Liver (tissue), 9 donors: Measurements from ENCODE around the gene ABCB4. TPM values are rescaled to one million over a fixed set of nuclear protein-coding genes. Genes with fewer than 3 reads are reported as not detected.

ENCODE experiments used
- DNase-seq: peaks from one replicate; pipeline ENCODE4 v3.0.0-alpha.2; 2017; ENCODE audit warnings: low spot score
- H3K27ac ChIP-seq, 2 donors: one replicate each; pipeline ENCODE4 v1.7.0; 2013; ENCODE audit warnings: inconsistent platforms in 2 of 2, low read length in 2 of 2, control low read depth in 1 of 2, low read depth in 1 of 2, mild to moderate bottlenecking in 1 of 2
- H3K27me3 ChIP-seq, 4 donors: one replicate each; pipeline versions ENCODE4 v1.6.1 to v1.7.0; 2013; ENCODE audit warnings: low read length in 3 of 4, inconsistent platforms in 1 of 4, mild to moderate bottlenecking in 1 of 4, moderate library complexity in 1 of 4; ENCODE audit not compliant: control insufficient read depth in 4 of 4, insufficient read depth in 4 of 4
- H3K36me3 ChIP-seq, 4 donors: one replicate each; pipeline versions ENCODE4 v1.6.1 to v1.7.0; 2013; ENCODE audit warnings: low read length in 3 of 4, mild to moderate bottlenecking in 3 of 4, low read depth in 1 of 4, moderate library complexity in 1 of 4; ENCODE audit not compliant: control insufficient read depth in 4 of 4, insufficient read depth in 3 of 4
- H3K4me1 ChIP-seq, 4 donors: one replicate each; pipeline versions ENCODE4 v1.6.1 to v1.7.0; 2013; ENCODE audit warnings: low read length in 3 of 4, mild to moderate bottlenecking in 3 of 4, moderate library complexity in 1 of 4; ENCODE audit not compliant: control insufficient read depth in 4 of 4, insufficient read depth in 4 of 4
- H3K4me3 ChIP-seq, 3 donors: one replicate each; pipeline versions ENCODE4 v1.6.1 to v1.7.0; 2013; ENCODE audit warnings: low read length in 3 of 3, control low read depth in 1 of 3, low read depth in 1 of 3, mild to moderate bottlenecking in 1 of 3
- H3K9ac ChIP-seq, 2 donors: one replicate each; pipeline ENCODE4 v1.7.0; 2013; ENCODE audit warnings: low read length in 2 of 2, mild to moderate bottlenecking in 2 of 2, moderate library complexity in 2 of 2, control low read depth in 1 of 2, low read depth in 1 of 2
- H3K9me3 ChIP-seq, 4 donors: one replicate each; pipeline versions ENCODE4 v1.6.1 to v1.7.0; 2013; ENCODE audit warnings: low read length in 3 of 4; ENCODE audit not compliant: control insufficient read depth in 4 of 4
- ATF3 ChIP-seq: IDR thresholded peaks from 2 replicates; pipeline ENCODE4 v1.6.1; 2016; ENCODE audit warnings: antibody characterized with exemption
- EGR1 ChIP-seq, 2 donors: IDR thresholded peaks; 2 replicates each; pipeline ENCODE4 v1.6.1; 2016 to 2018; ENCODE audit warnings: antibody characterized with exemption in 2 of 2, low read depth in 2 of 2
- FOXA1 ChIP-seq: IDR thresholded peaks from 2 replicates; pipeline ENCODE4 v1.6.1; 2016; ENCODE audit warnings: antibody characterized with exemption
- FOXA2 ChIP-seq: IDR thresholded peaks from 2 replicates; pipeline ENCODE4 v1.6.1; 2016; ENCODE audit warnings: antibody characterized with exemption
- GABPA ChIP-seq, 2 donors: IDR thresholded peaks in 1 of 2; conservative IDR thresholded peaks in 1 of 2; 2 replicates each; pipeline ENCODE4 v1.6.1; 2016; ENCODE audit warnings: antibody characterized with exemption in 2 of 2, mild to moderate bottlenecking in 1 of 2, moderate library complexity in 1 of 2
- HNF4A ChIP-seq, 2 donors: conservative IDR thresholded peaks; 2 replicates each; pipeline ENCODE4 v1.6.1; 2016; ENCODE audit warnings: antibody characterized with exemption in 2 of 2, mild to moderate bottlenecking in 2 of 2
- HNF4G ChIP-seq: IDR thresholded peaks from 2 replicates; pipeline ENCODE4 v1.6.1; 2016; ENCODE audit warnings: antibody characterized with exemption
- JUND ChIP-seq, 2 donors: IDR thresholded peaks; 2 replicates each; pipeline ENCODE4 v1.6.1; 2016; ENCODE audit warnings: antibody characterized with exemption in 2 of 2
- RAD21 ChIP-seq, 2 donors: IDR thresholded peaks; 2 replicates each; pipeline ENCODE4 v1.6.1; 2016; ENCODE audit warnings: antibody characterized with exemption in 2 of 2, mild to moderate bottlenecking in 2 of 2
- RXRA ChIP-seq, 2 donors: IDR thresholded peaks; 2 replicates each; pipeline ENCODE4 v1.6.1; 2017 to 2018; ENCODE audit warnings: antibody characterized with exemption in 2 of 2, mild to moderate bottlenecking in 1 of 2
- SP1 ChIP-seq: IDR thresholded peaks from 2 replicates; pipeline ENCODE4 v1.6.1; 2018; ENCODE audit warnings: antibody characterized with exemption, mild to moderate bottlenecking
- YY1 ChIP-seq: IDR thresholded peaks from 2 replicates; pipeline ENCODE4 v1.6.1; 2016; ENCODE audit warnings: antibody characterized with exemption, mild to moderate bottlenecking
- ZBTB33 ChIP-seq: IDR thresholded peaks from 2 replicates; pipeline ENCODE4 v1.6.1; 2016; ENCODE audit warnings: antibody characterized with exemption
- WGBS: extraction: QIAGEN DNeasy Blood & Tissue Kit; methylation state at CpG from one replicate; pipeline ENCODE4 v1.1.7; 2013; 5-methylcytosine and 5-hydroxymethylcytosine counted together
- polyA plus RNA-seq, 2 donors: library from polyadenylated mRNA; stranded (reverse) in 1 of 2; unstranded in 1 of 2; fragments of 200-250 nt in 1 of 2; fragments of >200 nt in 1 of 2; fragmentation: Nextera tagmentation in 1 of 2; extraction: Ambion mirVana in 1 of 2; gene quantifications; one replicate each; pipeline versions ENCODE4 v1.2.1 to v1.2.3, GENCODE V29; 2013 to 2015
- total RNA-seq, 2 donors: library from RNA; depleted of rRNA; stranded (reverse); fragments of >200 nt; gene quantifications; one replicate each; pipeline ENCODE4 v1.2.3, GENCODE V29; 2014
- TF ChIP-seq, protein P1 (sequence below): IDR thresholded peaks from 2 replicates; pipeline ENCODE4 v1.6.1; 2016; ENCODE audit warnings: antibody characterized with exemption, mild to moderate bottlenecking
- TF ChIP-seq, protein P2 (sequence below): fragments of 150-350 bp; IDR thresholded peaks from 2 replicates; pipeline ENCODE4 v1.5.1; 2017; ENCODE audit warnings: improper control_type of control experiment, low read depth, low read length; ENCODE audit not compliant: missing input control
- donor health status: healthy.
- donor health status: healthy.
- donor health status: healthy.
- donor health status: healthy.
- donor health status: healthy.

The ABCB4 gene
- total and polyA plus RNA-seq, 4 donors: 6.7 to 409 (median 77.6) TPM

GRCh38 chr7:87494454-87494853 is 19.0 kb upstream of the ABCB4 start:
- DNase-seq: no peak
- H3K9me3 ChIP-seq: no peaks in the 10 kb centered on the region
- H3K36me3 ChIP-seq: no peaks in the 10 kb centered on the region
- H3K9ac ChIP-seq: no peak overlapping the region
- peaks cover 17 to 38% (median 28%) of the 10 kb centered on the region in 4 donors for H3K4me1 ChIP-seq
- TF ChIP-seq JUND (IDR thresholded peaks at IDR 0.05): no peak
- TF ChIP-seq, protein P1, sequence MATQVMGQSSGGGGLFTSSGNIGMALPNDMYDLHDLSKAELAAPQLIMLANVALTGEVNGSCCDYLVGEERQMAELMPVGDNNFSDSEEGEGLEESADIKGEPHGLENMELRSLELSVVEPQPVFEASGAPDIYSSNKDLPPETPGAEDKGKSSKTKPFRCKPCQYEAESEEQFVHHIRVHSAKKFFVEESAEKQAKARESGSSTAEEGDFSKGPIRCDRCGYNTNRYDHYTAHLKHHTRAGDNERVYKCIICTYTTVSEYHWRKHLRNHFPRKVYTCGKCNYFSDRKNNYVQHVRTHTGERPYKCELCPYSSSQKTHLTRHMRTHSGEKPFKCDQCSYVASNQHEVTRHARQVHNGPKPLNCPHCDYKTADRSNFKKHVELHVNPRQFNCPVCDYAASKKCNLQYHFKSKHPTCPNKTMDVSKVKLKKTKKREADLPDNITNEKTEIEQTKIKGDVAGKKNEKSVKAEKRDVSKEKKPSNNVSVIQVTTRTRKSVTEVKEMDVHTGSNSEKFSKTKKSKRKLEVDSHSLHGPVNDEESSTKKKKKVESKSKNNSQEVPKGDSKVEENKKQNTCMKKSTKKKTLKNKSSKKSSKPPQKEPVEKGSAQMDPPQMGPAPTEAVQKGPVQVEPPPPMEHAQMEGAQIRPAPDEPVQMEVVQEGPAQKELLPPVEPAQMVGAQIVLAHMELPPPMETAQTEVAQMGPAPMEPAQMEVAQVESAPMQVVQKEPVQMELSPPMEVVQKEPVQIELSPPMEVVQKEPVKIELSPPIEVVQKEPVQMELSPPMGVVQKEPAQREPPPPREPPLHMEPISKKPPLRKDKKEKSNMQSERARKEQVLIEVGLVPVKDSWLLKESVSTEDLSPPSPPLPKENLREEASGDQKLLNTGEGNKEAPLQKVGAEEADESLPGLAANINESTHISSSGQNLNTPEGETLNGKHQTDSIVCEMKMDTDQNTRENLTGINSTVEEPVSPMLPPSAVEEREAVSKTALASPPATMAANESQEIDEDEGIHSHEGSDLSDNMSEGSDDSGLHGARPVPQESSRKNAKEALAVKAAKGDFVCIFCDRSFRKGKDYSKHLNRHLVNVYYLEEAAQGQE: no peak
- TF ChIP-seq SP1: no peak
- TF ChIP-seq ATF3: no peak
- no peak for TF ChIP-seq ZBTB33
- TF ChIP-seq GABPA (IDR thresholded peaks at IDR 0.05 in 1 of 2, conservative IDR thresholded peaks at IDR 0.05 in 1 of 2): no peak
- no peak for TF ChIP-seq FOXA2
- TF ChIP-seq RAD21 (IDR thresholded peaks at IDR 0.05): no peak
- no peak for TF ChIP-seq YY1
- TF ChIP-seq, protein P2, sequence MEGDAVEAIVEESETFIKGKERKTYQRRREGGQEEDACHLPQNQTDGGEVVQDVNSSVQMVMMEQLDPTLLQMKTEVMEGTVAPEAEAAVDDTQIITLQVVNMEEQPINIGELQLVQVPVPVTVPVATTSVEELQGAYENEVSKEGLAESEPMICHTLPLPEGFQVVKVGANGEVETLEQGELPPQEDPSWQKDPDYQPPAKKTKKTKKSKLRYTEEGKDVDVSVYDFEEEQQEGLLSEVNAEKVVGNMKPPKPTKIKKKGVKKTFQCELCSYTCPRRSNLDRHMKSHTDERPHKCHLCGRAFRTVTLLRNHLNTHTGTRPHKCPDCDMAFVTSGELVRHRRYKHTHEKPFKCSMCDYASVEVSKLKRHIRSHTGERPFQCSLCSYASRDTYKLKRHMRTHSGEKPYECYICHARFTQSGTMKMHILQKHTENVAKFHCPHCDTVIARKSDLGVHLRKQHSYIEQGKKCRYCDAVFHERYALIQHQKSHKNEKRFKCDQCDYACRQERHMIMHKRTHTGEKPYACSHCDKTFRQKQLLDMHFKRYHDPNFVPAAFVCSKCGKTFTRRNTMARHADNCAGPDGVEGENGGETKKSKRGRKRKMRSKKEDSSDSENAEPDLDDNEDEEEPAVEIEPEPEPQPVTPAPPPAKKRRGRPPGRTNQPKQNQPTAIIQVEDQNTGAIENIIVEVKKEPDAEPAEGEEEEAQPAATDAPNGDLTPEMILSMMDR: no peak
- TF ChIP-seq EGR1 (IDR thresholded peaks at IDR 0.05; ENCODE audit: low read depth in 2 of 2): no peak
- TF ChIP-seq HNF4G: no peak
- TF ChIP-seq FOXA1: no peak
- no peak for TF ChIP-seq RXRA (IDR thresholded peaks at IDR 0.05)
- H3K27ac ChIP-seq: no peak overlapping the region
- H3K27me3 ChIP-seq: no peaks in the 10 kb centered on the region
- no peak overlapping the region for H3K4me3 ChIP-seq
- 96% methylated on average over 1 of the region's 1 CpG for WGBS

- no peak overlapping the region for H3K27ac ChIP-seq
- peaks cover 1 to 33% (median 13%) of the 10 kb centered on the region in 4 donors for H3K4me1 ChIP-seq
- no peak for DNase-seq
- H3K9ac ChIP-seq: no peak overlapping the region
- no peaks in the 10 kb centered on the region for H3K27me3 ChIP-seq
- TF ChIP-seq FOXA2: no peak
- TF ChIP-seq EGR1 (IDR thresholded peaks at IDR 0.05; ENCODE audit: low read depth in 2 of 2): no peak
- no peak for TF ChIP-seq HNF4A (conservative IDR thresholded peaks at IDR 0.05)
- TF ChIP-seq RXRA (IDR thresholded peaks at IDR 0.05): peak in 1 of 2 donors; percentile 29
- 96% methylated on average over 2 of the region's 2 CpGs for WGBS
- H3K36me3 ChIP-seq: no peaks in the 10 kb centered on the region
- H3K9me3 ChIP-seq: no peaks in the 10 kb centered on the region
- H3K4me3 ChIP-seq: no peak overlapping the region
Measured at GRCh38 chr7:87483131-87483530, 7.7 kb upstream of the ABCB4 start.
